Breast epithelium (tissue), 4 donors: ENCODE measurements around the gene PCDHB12. TPM values are rescaled to one million over a fixed set of nuclear protein-coding genes. Genes with fewer than 3 reads are reported as not detected.
A peak's percentile ranks its signal among the peaks of the same experiment; 100 is the strongest.
"Not testable (repeated sequence)": the region's sequence is repeated elsewhere in the genome, so short reads cannot be mapped to it uniquely, and the experiment has no call there.

Source experiments
- DNase-seq, 2 donors: peaks; one replicate each; pipeline ENCODE4 v3.0.0-alpha.2; 2019; ENCODE audit warnings: low spot score in 2 of 2
- H3K27ac ChIP-seq, 2 donors: fragments of 200-600 bp; sonication (generic) in 1 of 2; one replicate each; pipeline ENCODE4 v1.5.1; 2016 to 2019; ENCODE audit warnings: mild to moderate bottlenecking in 1 of 2
- H3K27me3 ChIP-seq, 2 donors: fragments of 200-600 bp; sonication (generic) in 1 of 2; one replicate each; pipeline versions ENCODE4 v1.5.1 to v1.6.0; 2017 to 2019; ENCODE audit warnings: control low read depth in 1 of 2, mild to moderate bottlenecking in 1 of 2
- H3K36me3 ChIP-seq: fragments of 200-600 bp; one replicate; pipeline ENCODE4 v1.5.1; 2019
- H3K4me1 ChIP-seq, 2 donors: fragments of 200-600 bp; sonication (generic); one replicate each; pipeline ENCODE4 v1.5.1; 2016 to 2019; ENCODE audit warnings: control low read depth in 1 of 2
- H3K4me3 ChIP-seq, 3 donors: fragments of 200-600 bp; sonication (generic); 1 replicate in 2 of 3; 2 replicates in 1 of 3; pipeline ENCODE4 v1.5.1; 2016 to 2019; ENCODE audit warnings: mild to moderate bottlenecking in 3 of 3, moderate library complexity in 2 of 3
- H3K9me3 ChIP-seq, 2 donors: fragments of 200-600 bp; sonication (generic) in 1 of 2; one replicate each; pipeline ENCODE4 v1.5.1; 2016 to 2019; ENCODE audit warnings: control low read depth in 1 of 2
- POLR2A ChIP-seq: fragments of 450-650 bp; IDR thresholded peaks from one replicate; pipeline ENCODE4 v1.6.1; 2016; ENCODE audit warnings: antibody characterized with exemption, mild to moderate bottlenecking, moderate library complexity
- POLR2AphosphoS5 ChIP-seq, 3 donors: sonication (generic); formaldehyde crosslinking; IDR thresholded peaks; one replicate each; pipeline ENCODE4 v1.6.1; 2017; ENCODE audit warnings: antibody characterized with exemption in 3 of 3
- intact Hi-C: fragments of 100-400 bp; cut with DNase I; formaldehyde crosslinking; loops from one replicate; pipeline ENCODE4 v1.15.1; 2023; ENCODE audit warnings: low total_unique reads
- total RNA-seq, 3 donors: library from RNA; depleted of rRNA; stranded (reverse); fragments of >200 nt; gene quantifications; one replicate each; pipeline ENCODE4 v1.1.0, GENCODE V29; 2016
- TF ChIP-seq, protein P1 (sequence below), 3 donors: fragments of 450-650 bp; IDR thresholded peaks; one replicate each; pipeline ENCODE4 v1.5.1; 2016 to 2017; ENCODE audit warnings: antibody characterized with exemption in 3 of 3, mild to moderate bottlenecking in 3 of 3, moderate library complexity in 3 of 3

Gene PCDHB12
- total RNA-seq, 3 donors from 2014 or later = 3.7 to 5.2 (median 5.0) TPM

DNA sequence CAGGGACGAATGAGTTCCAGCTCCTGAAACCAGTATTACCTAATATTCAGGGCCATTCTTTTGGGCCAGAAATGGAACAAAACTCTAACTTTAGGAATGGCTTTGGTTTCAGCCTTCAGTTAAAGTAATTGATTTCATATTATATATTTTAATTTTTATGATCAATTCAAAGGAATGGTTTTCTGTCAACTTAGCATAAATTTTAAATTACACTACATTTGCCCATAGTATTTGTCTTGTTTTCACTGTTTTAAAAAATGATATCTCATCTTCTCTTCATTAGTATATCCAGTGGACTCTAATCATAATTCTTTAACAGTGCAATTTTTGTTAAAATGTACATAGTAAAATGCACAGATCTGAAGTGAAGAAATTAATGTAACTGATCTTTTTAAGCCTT, 28.2 kb upstream of the PCDHB12 start:
- no peak overlapping the region for H3K27ac ChIP-seq
- H3K4me3 ChIP-seq = no peak overlapping the region
- DNase-seq = no peak
- no peaks in the 10 kb centered on the region for H3K36me3 ChIP-seq
- intact Hi-C loops = no loop called here
- TF ChIP-seq POLR2AphosphoS5 (IDR thresholded peaks at IDR 0.05) = no peak
- no peak for TF ChIP-seq POLR2A
- TF ChIP-seq, protein P1, sequence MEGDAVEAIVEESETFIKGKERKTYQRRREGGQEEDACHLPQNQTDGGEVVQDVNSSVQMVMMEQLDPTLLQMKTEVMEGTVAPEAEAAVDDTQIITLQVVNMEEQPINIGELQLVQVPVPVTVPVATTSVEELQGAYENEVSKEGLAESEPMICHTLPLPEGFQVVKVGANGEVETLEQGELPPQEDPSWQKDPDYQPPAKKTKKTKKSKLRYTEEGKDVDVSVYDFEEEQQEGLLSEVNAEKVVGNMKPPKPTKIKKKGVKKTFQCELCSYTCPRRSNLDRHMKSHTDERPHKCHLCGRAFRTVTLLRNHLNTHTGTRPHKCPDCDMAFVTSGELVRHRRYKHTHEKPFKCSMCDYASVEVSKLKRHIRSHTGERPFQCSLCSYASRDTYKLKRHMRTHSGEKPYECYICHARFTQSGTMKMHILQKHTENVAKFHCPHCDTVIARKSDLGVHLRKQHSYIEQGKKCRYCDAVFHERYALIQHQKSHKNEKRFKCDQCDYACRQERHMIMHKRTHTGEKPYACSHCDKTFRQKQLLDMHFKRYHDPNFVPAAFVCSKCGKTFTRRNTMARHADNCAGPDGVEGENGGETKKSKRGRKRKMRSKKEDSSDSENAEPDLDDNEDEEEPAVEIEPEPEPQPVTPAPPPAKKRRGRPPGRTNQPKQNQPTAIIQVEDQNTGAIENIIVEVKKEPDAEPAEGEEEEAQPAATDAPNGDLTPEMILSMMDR (IDR thresholded peaks at IDR 0.05) = no peak
- peaks cover 58 to 71% of the 10 kb centered on the region in 2 donors for H3K9me3 ChIP-seq
- H3K27me3 ChIP-seq = no peaks in the 10 kb centered on the region
- no peaks in the 10 kb centered on the region for H3K4me1 ChIP-seq

DNA sequence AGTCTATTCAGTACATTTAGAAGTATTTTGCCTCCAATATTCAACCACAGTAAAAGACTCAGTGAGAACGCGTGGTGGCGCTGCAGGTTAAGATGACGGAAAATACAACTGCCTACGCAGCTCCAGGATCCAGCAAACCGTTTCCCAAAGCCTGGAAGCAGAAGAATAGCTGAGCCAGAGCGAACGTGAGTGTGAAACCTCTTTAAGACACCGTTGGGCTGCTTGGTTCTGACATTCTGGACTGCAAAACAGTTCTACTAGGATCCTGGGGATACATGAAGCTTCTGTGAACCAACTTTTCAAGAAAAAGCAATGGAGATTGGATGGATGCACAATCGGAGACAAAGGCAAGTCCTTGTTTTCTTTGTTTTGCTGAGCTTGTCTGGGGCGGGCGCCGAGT, 26.3 kb upstream of the PCDHB12 start, which contains the start of gene PCDHB16:
PCDHB16 (plus strand) TSS at position 140 of the 400 bp plus-strand sequence; CDS start at position 313, 173 bp downstream.
- peak within 1 kb of the TSS; percentile 37 to 62 for H3K27ac ChIP-seq
- TF ChIP-seq, protein P1 (IDR thresholded peaks at IDR 0.05) = peak in 2 of 3 donors; percentile 21 to 33
- TF ChIP-seq POLR2A (no peak), POLR2AphosphoS5 (IDR thresholded peaks at IDR 0.05) (no peak)
- no peaks in the 10 kb centered on the region for H3K4me1 ChIP-seq
- DNase-seq = no peak
- no peaks in the 10 kb centered on the region for H3K27me3 ChIP-seq
- peak within 1 kb of the TSS; percentile 36 to 61 (median 49) for H3K4me3 ChIP-seq
- no peaks in the 10 kb centered on the region for H3K36me3 ChIP-seq
- intact Hi-C loops = no loop called here
- peaks cover 62 to 72% of the 10 kb centered on the region in 2 donors for H3K9me3 ChIP-seq

DNA sequence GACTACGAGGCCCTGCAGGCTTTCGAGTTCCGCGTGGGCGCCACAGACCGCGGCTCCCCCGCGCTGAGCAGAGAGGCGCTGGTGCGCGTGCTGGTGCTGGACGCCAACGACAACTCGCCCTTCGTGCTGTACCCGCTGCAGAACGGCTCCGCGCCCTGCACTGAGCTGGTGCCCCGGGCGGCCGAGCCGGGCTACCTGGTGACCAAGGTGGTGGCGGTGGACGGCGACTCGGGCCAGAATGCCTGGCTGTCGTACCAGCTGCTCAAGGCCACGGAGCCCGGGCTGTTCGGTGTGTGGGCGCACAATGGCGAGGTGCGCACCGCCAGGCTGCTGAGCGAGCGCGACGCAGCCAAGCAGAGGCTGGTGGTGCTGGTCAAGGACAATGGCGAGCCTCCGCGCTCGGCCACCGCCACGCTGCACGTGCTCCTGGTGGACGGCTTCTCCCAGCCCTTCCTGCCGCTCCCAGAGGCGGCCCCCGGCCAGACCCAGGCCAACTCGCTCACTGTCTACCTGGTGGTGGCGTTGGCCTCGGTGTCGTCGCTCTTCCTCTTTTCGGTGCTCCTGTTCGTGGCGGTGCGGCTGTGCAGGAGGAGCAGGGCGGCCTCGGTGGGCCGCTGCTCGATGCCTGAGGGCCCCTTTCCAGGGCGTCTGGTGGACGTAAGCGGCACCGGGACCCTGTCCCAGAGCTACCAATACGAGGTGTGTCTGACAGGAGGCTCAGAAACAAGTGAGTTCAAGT, 24.2 kb upstream of the PCDHB12 start:
- H3K36me3 ChIP-seq, intact Hi-C loops, H3K27ac ChIP-seq, H3K27me3 ChIP-seq, H3K4me1 ChIP-seq, DNase-seq: not testable (repeated sequence)
- Histone ChIP-seq H3K9me3 (peaks cover 61 to 73% of the 10 kb centered on the region in 2 donors), H3K4me3 (peak overlapping the region in 1 of 3 donors; percentile 20)

DNA sequence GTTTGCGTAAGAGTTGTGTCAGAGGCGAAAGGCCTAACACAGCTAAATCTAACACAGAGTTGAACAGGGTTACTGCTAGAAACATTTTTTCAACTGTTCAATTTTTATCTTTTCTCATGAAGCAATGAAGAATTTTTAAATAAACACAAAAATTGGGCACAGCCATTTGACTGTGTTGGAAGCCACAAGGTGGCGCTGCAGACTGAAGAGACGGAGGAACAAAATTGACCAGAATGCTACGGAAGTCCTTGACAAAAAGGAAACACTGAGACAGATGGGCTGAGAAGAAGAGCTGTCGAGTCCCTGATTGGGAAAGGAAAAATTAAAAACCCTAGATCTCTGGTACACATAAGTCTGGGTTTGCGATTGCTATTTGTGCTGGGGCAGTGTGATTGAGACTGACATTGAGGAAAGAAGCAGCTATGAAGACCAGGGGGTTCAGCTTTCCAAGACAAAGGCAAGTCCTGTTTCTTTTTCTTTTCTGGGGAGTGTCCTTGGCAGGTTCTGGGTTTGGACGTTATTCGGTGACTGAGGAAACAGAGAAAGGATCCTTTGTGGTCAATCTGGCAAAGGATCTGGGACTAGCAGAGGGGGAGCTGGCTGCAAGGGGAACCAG, 21.5 kb upstream of the PCDHB12 start, which contains the start of gene PCDHB9:
PCDHB9 (plus strand) TSS at position 265 of the 616 bp plus-strand sequence; CDS start at position 423, 158 bp downstream.
- Histone ChIP-seq H3K9me3 (peaks cover 67 to 90% of the 10 kb centered on the region in 2 donors), H3K4me1 (no peaks in the 10 kb centered on the region), H3K27ac (no peak within 1 kb of the TSS), H3K4me3 (peak within 1 kb of the TSS in 2 of 3 donors; percentile 22 to 44), H3K36me3 (no peaks in the 10 kb centered on the region), H3K27me3 (no peaks in the 10 kb centered on the region)
- intact Hi-C loops = no loop called here
- no peak for DNase-seq
- TF ChIP-seq POLR2A (no peak), POLR2AphosphoS5 (IDR thresholded peaks at IDR 0.05) (no peak)
- TF ChIP-seq, protein P1 (IDR thresholded peaks at IDR 0.05) = peak in 1 of 3 donors; percentile 38

DNA sequence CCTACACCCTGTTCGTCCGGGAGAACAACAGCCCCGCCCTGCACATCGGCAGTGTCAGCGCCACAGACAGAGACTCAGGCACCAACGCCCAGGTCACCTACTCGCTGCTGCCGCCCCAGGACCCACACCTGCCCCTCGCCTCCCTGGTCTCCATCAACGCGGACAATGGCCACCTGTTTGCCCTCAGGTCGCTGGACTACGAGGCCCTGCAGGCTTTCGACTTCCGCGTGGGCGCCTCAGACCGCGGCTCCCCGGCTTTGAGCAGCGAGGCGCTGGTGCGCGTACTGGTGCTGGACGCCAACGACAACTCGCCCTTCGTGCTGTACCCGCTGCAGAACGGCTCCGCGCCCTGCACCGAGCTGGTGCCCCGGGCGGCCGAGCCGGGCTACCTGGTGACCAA, 19.8 kb upstream of the PCDHB12 start:
- H3K36me3 ChIP-seq, H3K4me1 ChIP-seq, H3K27ac ChIP-seq, intact Hi-C loops, H3K27me3 ChIP-seq, DNase-seq, H3K4me3 ChIP-seq: not testable (repeated sequence)
- H3K9me3 ChIP-seq = peaks cover 66 to 91% of the 10 kb centered on the region in 2 donors

DNA sequence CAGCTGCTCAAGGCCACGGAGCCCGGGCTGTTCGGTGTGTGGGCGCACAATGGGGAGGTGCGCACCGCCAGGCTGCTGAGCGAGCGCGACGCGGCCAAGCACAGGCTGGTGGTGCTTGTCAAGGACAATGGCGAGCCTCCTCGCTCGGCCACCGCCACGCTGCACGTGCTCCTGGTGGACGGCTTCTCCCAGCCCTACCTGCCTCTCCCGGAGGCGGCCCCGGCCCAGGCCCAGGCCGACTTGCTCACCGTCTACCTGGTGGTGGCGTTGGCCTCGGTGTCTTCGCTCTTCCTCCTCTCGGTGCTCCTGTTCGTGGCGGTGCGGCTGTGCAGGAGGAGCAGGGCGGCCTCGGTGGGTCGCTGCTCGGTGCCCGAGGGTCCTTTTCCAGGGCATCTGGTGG, 19.4 kb upstream of the PCDHB12 start:
- H3K36me3 ChIP-seq, DNase-seq, H3K27ac ChIP-seq, H3K27me3 ChIP-seq, H3K4me1 ChIP-seq, intact Hi-C loops, H3K4me3 ChIP-seq: not testable (repeated sequence)
- H3K9me3 ChIP-seq = peaks cover 61 to 90% of the 10 kb centered on the region in 2 donors
